ENCODE measurements around the gene APBA3.

DNA sequence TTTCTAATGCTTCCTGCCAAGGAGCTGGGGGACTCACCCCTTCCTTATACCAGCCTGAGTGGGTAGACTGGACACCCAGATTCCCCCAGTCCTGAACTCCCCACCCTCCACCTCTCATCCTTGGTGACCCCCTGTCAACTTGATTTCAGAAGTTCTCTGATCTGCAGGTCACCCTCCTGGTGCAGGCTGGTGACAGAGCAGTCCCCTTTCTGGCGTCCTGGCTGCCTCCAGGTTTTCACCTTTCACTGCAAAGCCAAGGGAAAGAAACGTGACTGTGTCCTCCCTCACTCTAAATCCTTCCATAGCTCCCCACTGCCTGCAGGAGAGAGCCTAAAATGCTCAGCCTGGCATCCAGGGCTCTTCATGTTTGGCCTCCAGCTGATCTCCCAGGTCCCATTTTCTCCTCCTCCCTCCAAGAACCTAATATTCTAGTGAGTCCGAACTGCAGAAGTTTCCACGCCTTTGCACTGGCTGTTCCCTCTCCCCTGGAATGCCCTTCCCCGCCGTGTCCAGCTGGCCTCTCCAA lies 28.8 kb upstream of the APBA3 start:
- no peak for TF ChIP-seq POLR2A (IDR thresholded peaks at IDR 0.05; ENCODE audit: extremely low read depth, insufficient read length)
- TF ChIP-seq, protein P1, sequence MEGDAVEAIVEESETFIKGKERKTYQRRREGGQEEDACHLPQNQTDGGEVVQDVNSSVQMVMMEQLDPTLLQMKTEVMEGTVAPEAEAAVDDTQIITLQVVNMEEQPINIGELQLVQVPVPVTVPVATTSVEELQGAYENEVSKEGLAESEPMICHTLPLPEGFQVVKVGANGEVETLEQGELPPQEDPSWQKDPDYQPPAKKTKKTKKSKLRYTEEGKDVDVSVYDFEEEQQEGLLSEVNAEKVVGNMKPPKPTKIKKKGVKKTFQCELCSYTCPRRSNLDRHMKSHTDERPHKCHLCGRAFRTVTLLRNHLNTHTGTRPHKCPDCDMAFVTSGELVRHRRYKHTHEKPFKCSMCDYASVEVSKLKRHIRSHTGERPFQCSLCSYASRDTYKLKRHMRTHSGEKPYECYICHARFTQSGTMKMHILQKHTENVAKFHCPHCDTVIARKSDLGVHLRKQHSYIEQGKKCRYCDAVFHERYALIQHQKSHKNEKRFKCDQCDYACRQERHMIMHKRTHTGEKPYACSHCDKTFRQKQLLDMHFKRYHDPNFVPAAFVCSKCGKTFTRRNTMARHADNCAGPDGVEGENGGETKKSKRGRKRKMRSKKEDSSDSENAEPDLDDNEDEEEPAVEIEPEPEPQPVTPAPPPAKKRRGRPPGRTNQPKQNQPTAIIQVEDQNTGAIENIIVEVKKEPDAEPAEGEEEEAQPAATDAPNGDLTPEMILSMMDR (IDR thresholded peaks at IDR 0.05; ENCODE audit: low read depth, low read length), result no peak
- TF ChIP-seq, protein P2, sequence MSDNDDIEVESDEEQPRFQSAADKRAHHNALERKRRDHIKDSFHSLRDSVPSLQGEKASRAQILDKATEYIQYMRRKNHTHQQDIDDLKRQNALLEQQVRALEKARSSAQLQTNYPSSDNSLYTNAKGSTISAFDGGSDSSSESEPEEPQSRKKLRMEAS (IDR thresholded peaks at IDR 0.05; ENCODE audit: low read depth, low read length), result no peak
- no peak for TF ChIP-seq MYC (IDR thresholded peaks at IDR 0.05; ENCODE audit: low read depth, low read length)

Data from NB4 (cell line).